GM12873 (cell line): ENCODE data around the gene DHX57.

Experiments used
- CTCF ChIP-seq: IDR thresholded peaks from 2 replicates; pipeline ENCODE4 v1.5.1; 2012; ENCODE audit warnings: low read depth, mild to moderate bottlenecking, moderate library complexity, low read length, control low read depth; ENCODE audit not compliant: insufficient read depth; ENCODE audit errors: missing control alignments

The DHX57 gene

GRCh38 chr2:38763228-38763627 is 112.5 kb downstream of the DHX57 start:
- no peak for TF ChIP-seq CTCF

- TF ChIP-seq CTCF, result no peak
Measured at GRCh38 chr2:38754506-38754905, 121.2 kb downstream of the DHX57 start.

DNA sequence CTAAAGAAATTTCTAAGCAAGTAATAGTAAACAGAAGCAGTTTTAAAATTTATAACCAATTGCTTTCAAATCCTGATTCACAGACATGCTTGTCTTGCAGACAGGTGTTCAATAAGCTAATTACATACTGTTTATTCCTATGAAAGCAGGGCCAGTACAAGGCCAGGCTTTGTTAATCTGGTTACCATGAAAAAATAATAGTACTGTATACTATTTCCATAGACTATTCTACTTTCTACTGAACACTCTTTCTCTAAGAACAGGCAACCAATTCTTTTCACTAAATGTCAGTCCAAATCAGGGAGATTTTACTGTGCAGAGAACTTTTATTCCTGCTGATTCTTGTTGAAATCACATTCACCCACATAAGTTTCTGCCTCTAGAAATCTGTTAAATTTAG is 121.7 kb downstream of the DHX57 start:
- TF ChIP-seq CTCF, result no peak

DNA sequence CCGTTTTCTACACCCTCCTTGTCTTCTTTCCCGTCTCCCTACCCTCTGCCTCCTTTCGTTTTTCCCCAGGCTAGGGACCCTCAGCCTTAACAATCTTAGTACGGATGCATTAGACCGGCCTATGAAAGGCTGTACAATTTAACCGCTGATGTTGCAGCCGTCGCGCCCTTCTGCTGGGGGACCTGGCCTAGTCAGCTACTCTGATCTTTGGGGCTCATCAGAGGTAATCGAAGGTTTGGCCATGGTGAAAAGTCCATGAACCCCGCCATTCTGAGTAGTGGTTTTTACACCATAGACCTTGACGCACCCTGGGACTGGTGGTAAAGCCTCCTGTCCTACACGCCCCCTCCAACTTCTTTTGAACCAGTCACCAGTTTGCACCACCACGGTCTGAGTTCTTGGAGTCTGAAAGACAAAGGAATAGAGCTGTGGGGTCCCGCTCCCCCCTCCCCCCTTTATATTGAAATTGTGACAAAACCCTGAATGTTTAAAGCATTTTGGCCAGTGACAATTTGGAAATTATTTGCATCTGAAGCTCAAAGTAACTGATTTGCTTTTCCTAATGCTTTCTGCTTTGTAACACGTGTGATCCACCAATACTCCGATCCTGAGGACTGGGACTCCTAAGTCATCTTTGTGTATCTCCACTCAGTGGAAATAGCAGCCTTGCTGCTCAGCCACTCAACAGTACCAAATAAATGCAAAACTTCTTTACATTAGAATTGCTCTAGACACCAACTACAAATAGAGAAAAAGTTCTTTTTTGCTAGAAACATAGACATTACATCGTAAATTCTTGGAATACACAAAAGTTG is 123.9 kb downstream of the DHX57 start:
- no peak for TF ChIP-seq CTCF

DNA sequence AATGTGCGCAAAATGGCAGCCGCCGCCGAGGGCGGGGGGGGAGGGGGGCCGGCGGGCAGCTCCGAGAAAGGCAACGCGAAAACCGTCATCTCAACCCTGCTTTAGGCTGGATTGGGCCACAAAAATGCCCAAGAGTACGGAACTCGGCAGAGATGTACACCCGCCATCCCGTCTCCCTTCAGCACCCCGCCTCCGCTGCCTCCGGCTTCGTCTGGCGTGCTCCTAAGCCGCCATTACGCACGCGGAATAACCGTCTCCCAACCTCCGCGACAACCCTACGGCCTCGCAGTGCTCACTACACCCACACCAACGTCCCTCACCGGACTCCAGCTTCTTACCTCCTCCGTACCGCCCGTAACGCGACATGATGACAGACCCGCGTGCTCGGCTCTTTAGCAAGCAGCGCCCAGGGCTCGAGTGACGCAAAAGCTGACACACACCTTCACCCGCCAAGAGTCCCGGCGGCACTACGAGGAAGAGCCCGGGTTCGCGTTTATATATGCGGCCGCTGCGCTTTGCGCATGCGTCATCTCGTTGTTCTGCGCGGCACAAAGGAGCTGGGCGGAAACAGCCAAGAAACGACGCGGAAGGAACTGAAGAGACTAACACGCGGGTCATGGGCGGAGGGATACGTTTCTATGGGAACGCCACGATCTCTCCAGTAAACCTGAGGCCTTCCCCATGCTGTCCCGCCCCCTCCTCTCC is 124.7 kb downstream of the DHX57 start, which contains the start of gene SRSF7:
Gene SRSF7, minus strand, starts transcription at position 471 of the 705 bp plus-strand sequence. Its CDS starts 105 bp downstream, at position 366.
- no peak for TF ChIP-seq CTCF

DNA sequence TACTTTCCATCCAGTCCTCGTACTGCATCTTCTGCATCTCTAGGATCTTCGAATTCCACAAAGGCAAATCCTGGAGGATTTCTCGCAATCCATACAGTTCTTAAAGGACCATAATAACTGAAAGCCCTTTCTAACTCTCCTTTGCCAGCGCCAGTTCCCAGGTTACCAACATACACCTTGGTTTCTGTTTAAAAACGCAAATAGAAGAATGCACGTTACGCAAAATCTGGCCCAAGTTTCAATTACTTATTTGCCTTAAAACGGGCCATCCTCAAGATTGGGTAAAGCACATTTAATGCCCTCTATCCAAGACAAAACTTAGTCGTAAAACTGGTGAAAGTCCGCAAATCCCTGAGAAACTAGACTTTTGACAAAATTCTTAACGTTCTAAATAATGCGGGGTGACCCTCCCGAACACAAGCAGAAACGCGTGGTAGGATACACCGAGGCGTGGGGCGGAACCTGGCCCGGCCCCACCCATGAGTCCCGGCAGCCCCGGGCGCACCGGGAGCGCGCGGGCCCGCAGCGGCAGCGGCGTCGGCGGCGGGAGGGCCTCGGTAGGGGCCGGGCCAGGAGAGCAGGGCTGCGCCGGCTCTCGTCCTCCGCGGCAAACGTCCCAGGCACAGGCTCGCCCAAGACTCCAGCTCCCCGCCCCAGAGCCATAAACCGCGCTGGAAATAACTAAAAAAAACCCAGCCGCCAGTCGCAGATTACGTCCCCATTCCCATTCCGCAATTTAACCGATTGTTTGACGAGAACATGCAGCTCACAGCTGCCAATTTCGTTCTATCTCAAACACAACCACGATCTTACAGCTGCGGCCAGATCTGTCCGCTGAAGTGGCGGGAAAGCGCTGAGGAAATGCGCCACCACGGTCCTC is 125.5 kb downstream of the DHX57 start:
- TF ChIP-seq CTCF, result no peak
